HCT116 (cell line): Measurements from ENCODE around the gene PPP6R3.

Source experiments
- CBX3 ChIP-seq: IDR thresholded peaks from 2 replicates; pipeline ENCODE4 v1.6.1; 2012; ENCODE audit warnings: low read depth
- CTCF ChIP-seq, 3 experiments: fragments of 200-600 bp in 1 of 3; sonication (generic) in 1 of 3; IDR thresholded peaks in 2 of 3; conservative IDR thresholded peaks in 1 of 3; 2 replicates each; pipeline ENCODE4 v1.5.1; 2012 to 2017; ENCODE audit warnings: low read depth in 2 of 3, low read length in 2 of 3, antibody characterized with exemption in 1 of 3, borderline replicate concordance in 1 of 3, control low read depth in 1 of 3, mild to moderate bottlenecking in 1 of 3, mixed read lengths in 1 of 3, mixed run types in 1 of 3, moderate library complexity in 1 of 3; ENCODE audit not compliant: insufficient read depth in 1 of 3
- EZH2 ChIP-seq: fragments of 200-600 bp; sonication (generic); IDR thresholded peaks from 2 replicates; pipeline ENCODE4 v1.6.1; 2017; ENCODE audit warnings: antibody characterized with exemption, mixed run types
- JUND ChIP-seq: IDR thresholded peaks from 2 replicates; pipeline ENCODE4 v1.6.1; 2012
- POLR2A ChIP-seq: IDR thresholded peaks from 2 replicates; pipeline ENCODE4 v1.7.0; 2011; ENCODE audit warnings: borderline replicate concordance; ENCODE audit not compliant: insufficient read depth, insufficient read length; ENCODE audit errors: extremely low read depth
- SIN3A ChIP-seq: IDR thresholded peaks from 2 replicates; pipeline ENCODE4 v1.6.1; 2012; ENCODE audit warnings: low read depth
- ZNF274 ChIP-seq: fragments of 200-500 bp; sonication (Bioruptor generic); IDR thresholded peaks from 2 replicates; pipeline ENCODE4 v1.6.1; 2014; ENCODE audit warnings: mild to moderate bottlenecking, low read depth, low read length, inconsistent platforms
- TF ChIP-seq, protein P1 (sequence below): IDR thresholded peaks from 2 replicates; pipeline ENCODE4 v1.6.1; 2012

GRCh38 chr11:68508425-68508824 lies 47.9 kb downstream of the PPP6R3 start:
- no peak for TF ChIP-seq CTCF (IDR thresholded peaks at IDR 0.05 in 2 of 3, conservative IDR thresholded peaks at IDR 0.05 in 1 of 3; ENCODE audit: borderline replicate concordance in 1 of 3, insufficient read depth in 1 of 3, low read depth in 2 of 3, low read length in 2 of 3)
- TF ChIP-seq EZH2, result no peak
- TF ChIP-seq JUND, result no peak
- no peak for TF ChIP-seq POLR2A
- no peak for TF ChIP-seq ZNF274
- TF ChIP-seq SIN3A, result no peak
- TF ChIP-seq, protein P1, sequence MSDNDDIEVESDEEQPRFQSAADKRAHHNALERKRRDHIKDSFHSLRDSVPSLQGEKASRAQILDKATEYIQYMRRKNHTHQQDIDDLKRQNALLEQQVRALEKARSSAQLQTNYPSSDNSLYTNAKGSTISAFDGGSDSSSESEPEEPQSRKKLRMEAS, result no peak
- no peak for TF ChIP-seq CBX3
